Lower leg skin (tissue), 4 donors: ENCODE results near the gene PNMT. TPM values are rescaled to one million over a fixed set of nuclear protein-coding genes. Genes with fewer than 3 reads are reported as not detected.

Experiments used
- DNase-seq, 2 donors: peaks; one replicate each; pipeline ENCODE4 v3.0.0-alpha.2; 2019; ENCODE audit warnings: low spot score in 2 of 2
- H3K4me3 ChIP-seq: fragments of 200-600 bp; sonication (generic); 2 replicates; pipeline ENCODE4 v1.5.1; 2017; ENCODE audit warnings: mild to moderate bottlenecking, low read depth; ENCODE audit not compliant: poor library complexity, severe bottlenecking
- CTCF ChIP-seq, 3 donors: fragments of 450-650 bp; IDR thresholded peaks; one replicate each; pipeline ENCODE4 v1.5.1; 2016; ENCODE audit warnings: antibody characterized with exemption in 3 of 3, mild to moderate bottlenecking in 3 of 3, moderate library complexity in 2 of 3
- POLR2A ChIP-seq, 2 donors: fragments of 450-650 bp; IDR thresholded peaks; one replicate each; pipeline ENCODE4 v1.6.1; 2016 to 2017; ENCODE audit warnings: antibody characterized with exemption in 2 of 2, mild to moderate bottlenecking in 1 of 2, moderate library complexity in 1 of 2
- WGBS, 2 donors: methylation state at CpG; one replicate each; pipeline ENCODE4 v1.1.5; 2018; 5-methylcytosine and 5-hydroxymethylcytosine counted together
- intact Hi-C: fragments of 100-400 bp; cut with DNase I; formaldehyde crosslinking; loops from one replicate; pipeline ENCODE4 v1.15.0; 2023; ENCODE audit warnings: low total_unique reads
- total RNA-seq, 4 donors: library from RNA; depleted of rRNA; stranded (reverse); fragments of >200 nt; gene quantifications; one replicate each; pipeline ENCODE4 v1.1.0, GENCODE V29; 2016

PNMT gene
- total RNA-seq, 4 donors from 2014 or later = 1.6 to 3.8 (median 1.9) TPM

DNA sequence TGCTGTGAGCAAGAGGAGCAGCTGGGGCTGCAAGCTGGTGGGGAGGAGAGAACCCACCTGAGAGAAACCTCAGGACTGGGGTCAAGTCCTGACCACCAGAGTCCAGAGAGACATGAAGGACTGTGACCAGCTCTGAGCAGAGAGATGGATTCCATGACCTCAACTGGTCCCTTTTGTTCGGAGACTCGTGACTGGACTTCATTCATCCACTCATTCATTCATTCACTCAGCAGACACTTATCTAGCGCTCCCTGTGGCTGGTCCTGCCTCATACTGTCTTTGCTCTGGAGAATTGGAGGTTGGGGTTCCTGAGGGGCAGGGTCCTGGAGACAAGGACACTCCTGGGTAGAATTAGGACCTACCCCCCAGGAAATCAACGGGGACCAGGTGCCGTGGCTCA lies 35.7 kb downstream of the PNMT start:
- DNase-seq = no peak
- 79 to 81% methylated on average over 5 of the region's 5 CpGs for WGBS, 2 donors
- intact Hi-C loops = no loop called here
- H3K4me3 ChIP-seq = no peak overlapping the region
- TF ChIP-seq CTCF (IDR thresholded peaks at IDR 0.05) (no peak), POLR2A (IDR thresholded peaks at IDR 0.05) (no peak)

DNA sequence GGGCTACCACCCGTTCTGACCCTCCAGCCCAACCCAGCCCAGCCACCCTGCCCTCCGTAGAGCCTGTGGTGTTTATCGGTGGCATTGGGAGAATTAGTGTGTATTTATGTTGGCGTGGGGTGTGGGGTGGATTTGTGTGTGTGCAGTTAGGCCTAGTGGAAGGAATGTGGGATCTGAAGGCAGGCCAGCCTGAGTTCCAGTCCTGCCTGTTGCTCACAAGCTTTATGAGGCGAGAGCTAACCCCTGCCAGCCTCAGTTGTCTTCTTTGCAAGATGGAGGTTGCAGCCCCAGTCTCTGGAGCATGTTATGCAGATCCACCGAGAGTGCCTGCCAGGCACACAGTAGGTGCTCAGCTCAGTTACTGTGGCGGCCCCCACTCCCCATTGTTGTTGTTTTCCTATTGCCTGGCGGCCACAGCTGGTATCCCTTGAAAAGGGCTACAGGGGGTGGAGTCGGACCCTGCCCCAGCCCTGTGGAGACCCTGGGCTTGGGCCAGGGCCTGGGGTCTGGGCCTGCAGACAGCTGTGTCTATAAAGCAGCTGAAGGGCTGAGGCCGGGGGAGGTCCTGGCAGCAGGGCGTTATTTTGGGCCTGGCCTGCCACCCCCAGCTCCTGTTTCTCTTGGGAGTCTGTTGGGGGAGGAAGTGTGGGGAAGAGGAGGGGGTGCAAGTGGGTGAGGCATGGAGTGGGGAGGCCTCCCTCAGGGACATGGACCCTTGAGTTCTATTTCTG lies 36.7 kb downstream of the PNMT start:
- H3K4me3 ChIP-seq = no peak overlapping the region
- intact Hi-C loops = no loop called here
- TF ChIP-seq POLR2A (IDR thresholded peaks at IDR 0.05) (no peak), CTCF (IDR thresholded peaks at IDR 0.05) (no peak)
- 52 to 59% methylated on average over 11 of the region's 11 CpGs for WGBS, 2 donors
- DNase-seq = no peak

GRCh38 chr17:39705786-39706348 lies 37.6 kb downstream of the PNMT start:
- DNase-seq = peak in 1 of 2 donors; percentile 39
- TF ChIP-seq POLR2A (IDR thresholded peaks at IDR 0.05) = no peak
- TF ChIP-seq CTCF (IDR thresholded peaks at IDR 0.05) = no peak
- 42 to 58% methylated on average over 10 to 11 of the region's 12 CpGs for WGBS, 2 donors
- intact Hi-C loops = no loop called here
- no peak overlapping the region for H3K4me3 ChIP-seq

- H3K4me3 ChIP-seq = no peak overlapping the region
- WGBS, 2 donors = 52 to 62% methylated on average over 8 of the region's 8 CpGs
- TF ChIP-seq CTCF (IDR thresholded peaks at IDR 0.05) = no peak
- no peak for TF ChIP-seq POLR2A (IDR thresholded peaks at IDR 0.05)
- intact Hi-C loops = no loop called here
- DNase-seq = no peak
Observed at GRCh38 chr17:39706383-39706782, 38.1 kb downstream of the PNMT start.

DNA sequence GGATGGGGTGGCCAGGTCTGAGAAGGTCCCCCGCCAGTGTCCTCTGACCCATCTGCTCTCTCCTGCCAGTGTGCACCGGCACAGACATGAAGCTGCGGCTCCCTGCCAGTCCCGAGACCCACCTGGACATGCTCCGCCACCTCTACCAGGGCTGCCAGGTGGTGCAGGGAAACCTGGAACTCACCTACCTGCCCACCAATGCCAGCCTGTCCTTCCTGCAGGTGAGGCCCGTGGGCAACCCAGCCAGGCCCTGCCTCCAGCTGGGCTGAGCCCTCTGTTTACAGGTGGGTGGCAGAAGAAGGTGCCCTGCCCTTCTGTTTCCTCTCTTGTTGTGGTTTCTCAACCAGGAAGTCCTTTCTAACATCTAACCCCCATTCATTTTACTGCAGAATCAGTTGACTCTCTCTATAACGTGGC lies 38.7 kb downstream of the PNMT start:
- intact Hi-C loops = no loop called here
- no peak for DNase-seq
- 49 to 83% methylated on average over 7 of the region's 7 CpGs for WGBS, 2 donors
- TF ChIP-seq CTCF (IDR thresholded peaks at IDR 0.05) (no peak), POLR2A (IDR thresholded peaks at IDR 0.05) (no peak)
- H3K4me3 ChIP-seq = no peak overlapping the region
